ENCODE measurements around the gene ATAD3C. TPM values are rescaled to one million over a fixed set of nuclear protein-coding genes. Genes with fewer than 3 reads are reported as not detected.
A peak's percentile ranks its signal among the peaks of the same experiment; 100 is the strongest.

ATAD3C gene
- polyA plus RNA-seq, 1 of the 3 experiments (the other 2 are of a cell fraction): 0.38 TPM

- Histone ChIP-seq H3K27me3 (ENCODE audit: insufficient read depth) (no peaks in the 10 kb centered on the region), H3K4me1 (ENCODE audit: control insufficient read depth in 1 of 2, insufficient read depth in 2 of 2, low read depth in 1 of 2, low read length in 1 of 2) (peaks cover 0 to 28% of the 10 kb centered on the region in 2 experiments; a peak in 1 of 4 replicates), H3F3A (replicated peaks; ENCODE audit: insufficient read depth) (no peaks in the 10 kb centered on the region), H3K9me2 (no peaks in the 10 kb centered on the region), H3K9ac (no peak overlapping the region), H2AFZ (ENCODE audit: low read depth) (no peak overlapping the region), H3K36me3 (replicated peaks in 1 of 2; ENCODE audit: control insufficient read depth in 1 of 2, insufficient read depth in 2 of 2, low read length in 1 of 2) (no peaks in the 10 kb centered on the region), H3K9me3 (no peaks in the 10 kb centered on the region), H3K4me2 (no peak overlapping the region), H3K4me3 (ENCODE audit: low read depth in 2 of 2, low read length in 1 of 2) (no peak overlapping the region), H4K20me1 (ENCODE audit: insufficient read depth) (no peaks in the 10 kb centered on the region), H3K79me2 (ENCODE audit: insufficient read depth) (no peaks in the 10 kb centered on the region), H3K27ac (ENCODE audit: low read depth in 2 of 2, low read length in 1 of 2) (no peak overlapping the region)
- CTCF ChIA-PET: interaction anchor here (1.2 kb wide), 1 partner anchor 59 kb away, joined by 3 read pairs; the partner anchor contains the start of gene AURKAIP1
- WGBS (ENCODE audit: low lambda C conversion rate): 83% methylated on average over 3 of the region's 32 CpGs
- TF ChIP-seq CHD2 (IDR thresholded peaks at IDR 0.05; ENCODE audit: low read length, partially characterized antibody) (no peak), RFX5 (IDR thresholded peaks at IDR 0.05; ENCODE audit: low read length) (no peak), NRF1 (IDR thresholded peaks at IDR 0.05; ENCODE audit: low read depth, low read length) (no peak), ELF1 (IDR thresholded peaks at IDR 0.05) (no peak), USF1 (IDR thresholded peaks at IDR 0.05; ENCODE audit: borderline replicate concordance, low read depth) (no peak), YY1 (IDR thresholded peaks at IDR 0.05; ENCODE audit: low read depth) (no peak), TCF12 (IDR thresholded peaks at IDR 0.05) (no peak), MEF2A (IDR thresholded peaks at IDR 0.05; ENCODE audit: borderline replicate concordance, low read depth) (no peak), PBX3 (IDR thresholded peaks at IDR 0.05) (no peak)
- peak; percentile 37 for DNase-seq
- POLR2A ChIA-PET: interaction anchor here (1.3 kb wide), 1 partner anchor 27 kb away, joined by 3 read pairs; the partner anchor contains the start of gene MRPL20
Observed at GRCh38 chr1:1434131-1434823, 15.2 kb upstream of the ATAD3C start.

DNA sequence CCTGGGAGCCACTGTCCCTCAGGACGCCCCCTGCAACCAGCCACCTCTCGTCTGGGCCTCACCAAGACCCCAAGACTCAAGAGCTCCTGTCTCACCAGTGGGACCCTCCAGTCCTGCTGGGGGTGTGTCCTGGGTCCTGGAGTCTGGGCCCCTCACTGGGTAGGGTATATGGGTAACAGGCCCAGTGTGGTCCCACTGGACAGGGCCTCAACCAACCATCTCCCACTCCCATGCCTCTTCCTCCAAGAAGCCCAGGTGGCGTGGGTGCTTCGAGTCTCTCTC, 14.7 kb upstream of the ATAD3C start:
- Histone ChIP-seq H3F3A (replicated peaks; ENCODE audit: insufficient read depth) (no peaks in the 10 kb centered on the region), H4K20me1 (ENCODE audit: insufficient read depth) (no peaks in the 10 kb centered on the region), H3K9ac (no peak overlapping the region), H3K79me2 (ENCODE audit: insufficient read depth) (no peaks in the 10 kb centered on the region), H3K9me3 (no peaks in the 10 kb centered on the region), H3K4me2 (no peak overlapping the region), H3K4me1 (ENCODE audit: control insufficient read depth in 1 of 2, insufficient read depth in 2 of 2, low read depth in 1 of 2, low read length in 1 of 2) (peaks cover 0 to 28% of the 10 kb centered on the region in 2 experiments; a peak in 1 of 4 replicates), H3K36me3 (replicated peaks in 1 of 2; ENCODE audit: control insufficient read depth in 1 of 2, insufficient read depth in 2 of 2, low read length in 1 of 2) (no peaks in the 10 kb centered on the region), H3K27me3 (ENCODE audit: insufficient read depth) (no peaks in the 10 kb centered on the region), H3K27ac (ENCODE audit: low read depth in 2 of 2, low read length in 1 of 2) (no peak overlapping the region), H2AFZ (ENCODE audit: low read depth) (no peak overlapping the region), H3K4me3 (ENCODE audit: low read depth in 2 of 2, low read length in 1 of 2) (no peak overlapping the region), H3K9me2 (no peaks in the 10 kb centered on the region)
- WGBS (ENCODE audit: low lambda C conversion rate): 100% methylated on average over 2 of the region's 4 CpGs
- ChIA-PET POLR2A (no interaction called here), CTCF (interaction anchor here (1.2 kb wide), 1 partner anchor 60 kb away, joined by 3 read pairs; the partner anchor contains the start of gene AURKAIP1)
- no peak for DNase-seq
- no peak for TF ChIP-seq TEAD4 (IDR thresholded peaks at IDR 0.05; ENCODE audit: borderline replicate concordance, insufficient read depth)
- TF ChIP-seq SMC3 (IDR thresholded peaks at IDR 0.05; ENCODE audit: low read depth, low read length): no peak
- no peak for TF ChIP-seq USF1 (IDR thresholded peaks at IDR 0.05; ENCODE audit: borderline replicate concordance, low read depth)
- no peak for TF ChIP-seq RAD21 (IDR thresholded peaks at IDR 0.05; ENCODE audit: low read length)
- no peak for TF ChIP-seq CHD2 (IDR thresholded peaks at IDR 0.05; ENCODE audit: low read length, partially characterized antibody)
- TF ChIP-seq MAX (IDR thresholded peaks at IDR 0.05; ENCODE audit: low read depth): no peak
- no peak for TF ChIP-seq POLR2AphosphoS5 (IDR thresholded peaks at IDR 0.05; ENCODE audit: low read depth, low read length)
- no peak for TF ChIP-seq PBX3 (IDR thresholded peaks at IDR 0.05)
- no peak for TF ChIP-seq ZBTB33 (IDR thresholded peaks at IDR 0.05; ENCODE audit: borderline replicate concordance, low read depth)
- TF ChIP-seq RCOR1 (IDR thresholded peaks at IDR 0.05; ENCODE audit: low read length): no peak
- no peak for TF ChIP-seq TCF12 (IDR thresholded peaks at IDR 0.05)
- TF ChIP-seq NFIC (IDR thresholded peaks at IDR 0.05; ENCODE audit: borderline replicate concordance): no peak
- TF ChIP-seq USF2 (IDR thresholded peaks at IDR 0.05; ENCODE audit: borderline replicate concordance, low read depth, low read length): no peak
- TF ChIP-seq FOXJ3 (CRISPR knock-in tag; IDR thresholded peaks at IDR 0.05): no peak
- TF ChIP-seq FOSL2 (IDR thresholded peaks at IDR 0.05; ENCODE audit: borderline replicate concordance, low read depth): no peak
- no peak for TF ChIP-seq GATA2 (CRISPR knock-in tag; IDR thresholded peaks at IDR 0.05)

Measured in SK-N-SH (cell line).